PC-9 (cell line): Measurements from ENCODE around the gene OR5J2.

Source experiments
- EZH2 ChIP-seq: fragments of 200-600 bp; sonication (generic); IDR thresholded peaks from 2 replicates; pipeline ENCODE4 v1.8.0; 2017; ENCODE audit warnings: antibody characterized with exemption, low read depth
- TF ChIP-seq, protein P1 (sequence below): fragments of 200-600 bp; sonication (generic); conservative IDR thresholded peaks from 2 replicates; pipeline ENCODE4 v1.6.1; 2017; ENCODE audit warnings: mixed run types, antibody characterized with exemption, mild to moderate bottlenecking, moderate library complexity

DNA sequence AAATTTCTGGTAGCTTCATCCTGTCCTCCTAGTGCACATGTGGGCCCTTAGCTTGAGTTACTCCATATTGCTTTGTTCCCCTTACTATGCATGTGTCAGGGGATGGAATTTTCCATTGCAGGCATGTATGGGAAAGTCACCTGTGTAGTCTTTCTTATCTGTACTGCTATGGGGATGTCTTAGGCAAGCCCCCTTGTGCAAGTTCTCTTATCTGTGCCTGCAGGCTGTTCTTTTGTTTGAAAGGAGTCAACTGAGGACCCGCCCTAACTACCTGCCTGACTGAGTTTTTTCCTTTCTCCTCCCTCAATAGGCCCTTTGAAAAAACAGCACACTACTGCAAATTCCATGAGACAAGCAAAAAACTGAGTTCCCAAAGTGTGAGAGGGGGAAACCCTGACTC, 25.0 kb upstream of the OR5J2 start:
- TF ChIP-seq, protein P1, sequence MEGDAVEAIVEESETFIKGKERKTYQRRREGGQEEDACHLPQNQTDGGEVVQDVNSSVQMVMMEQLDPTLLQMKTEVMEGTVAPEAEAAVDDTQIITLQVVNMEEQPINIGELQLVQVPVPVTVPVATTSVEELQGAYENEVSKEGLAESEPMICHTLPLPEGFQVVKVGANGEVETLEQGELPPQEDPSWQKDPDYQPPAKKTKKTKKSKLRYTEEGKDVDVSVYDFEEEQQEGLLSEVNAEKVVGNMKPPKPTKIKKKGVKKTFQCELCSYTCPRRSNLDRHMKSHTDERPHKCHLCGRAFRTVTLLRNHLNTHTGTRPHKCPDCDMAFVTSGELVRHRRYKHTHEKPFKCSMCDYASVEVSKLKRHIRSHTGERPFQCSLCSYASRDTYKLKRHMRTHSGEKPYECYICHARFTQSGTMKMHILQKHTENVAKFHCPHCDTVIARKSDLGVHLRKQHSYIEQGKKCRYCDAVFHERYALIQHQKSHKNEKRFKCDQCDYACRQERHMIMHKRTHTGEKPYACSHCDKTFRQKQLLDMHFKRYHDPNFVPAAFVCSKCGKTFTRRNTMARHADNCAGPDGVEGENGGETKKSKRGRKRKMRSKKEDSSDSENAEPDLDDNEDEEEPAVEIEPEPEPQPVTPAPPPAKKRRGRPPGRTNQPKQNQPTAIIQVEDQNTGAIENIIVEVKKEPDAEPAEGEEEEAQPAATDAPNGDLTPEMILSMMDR = no peak
- no peak for TF ChIP-seq EZH2
